Tibial artery (tissue), 4 donors: ENCODE measurements around the gene INTS1.

Experiments
- DNase-seq, 2 donors: peaks; one replicate each; pipeline ENCODE4 v3.0.0-alpha.2; 2019
- H3K27ac ChIP-seq, 2 donors: fragments of 200-600 bp; sonication (generic) in 1 of 2; 1 replicate in 1 of 2; 2 replicates in 1 of 2; pipeline ENCODE4 v1.5.1; 2018 to 2019; ENCODE audit warnings: mild to moderate bottlenecking in 1 of 2
- H3K27me3 ChIP-seq, 2 donors: fragments of 200-600 bp; sonication (generic) in 1 of 2; one replicate each; pipeline versions ENCODE4 v1.5.1 to v1.6.0; 2016 to 2019
- H3K36me3 ChIP-seq, 3 donors: fragments of 200-600 bp; sonication (generic) in 2 of 3; one replicate each; pipeline ENCODE4 v1.5.1; 2016 to 2019; ENCODE audit warnings: mild to moderate bottlenecking in 2 of 3
- H3K4me1 ChIP-seq, 4 donors: fragments of 200-600 bp; sonication (generic) in 2 of 4; 1 replicate in 3 of 4; 2 replicates in 1 of 4; pipeline ENCODE4 v1.5.1; 2016 to 2019
- H3K4me3 ChIP-seq, 2 donors: fragments of 200-600 bp; sonication (generic) in 1 of 2; 1 replicate in 1 of 2; 2 replicates in 1 of 2; pipeline ENCODE4 v1.5.1; 2018 to 2019; ENCODE audit warnings: mild to moderate bottlenecking in 2 of 2
- H3K9me3 ChIP-seq, 3 donors: fragments of 200-600 bp; sonication (generic) in 1 of 3; one replicate each; pipeline ENCODE4 v1.5.1; 2016 to 2019
- intact Hi-C: fragments of 100-400 bp; cut with DNase I; formaldehyde crosslinking; loops from one replicate; pipeline ENCODE4 v1.15.0; 2023; ENCODE audit warnings: low total_unique reads
- TF ChIP-seq, protein P1 (sequence below), 2 experiments: fragments of 200-600 bp in 1 of 2; fragments of 450-650 bp in 1 of 2; IDR thresholded peaks; one replicate each; pipeline ENCODE4 v1.5.1; 2017 to 2019; ENCODE audit warnings: antibody characterized with exemption in 2 of 2, mild to moderate bottlenecking in 1 of 2, moderate library complexity in 1 of 2

INTS1 gene

DNA sequence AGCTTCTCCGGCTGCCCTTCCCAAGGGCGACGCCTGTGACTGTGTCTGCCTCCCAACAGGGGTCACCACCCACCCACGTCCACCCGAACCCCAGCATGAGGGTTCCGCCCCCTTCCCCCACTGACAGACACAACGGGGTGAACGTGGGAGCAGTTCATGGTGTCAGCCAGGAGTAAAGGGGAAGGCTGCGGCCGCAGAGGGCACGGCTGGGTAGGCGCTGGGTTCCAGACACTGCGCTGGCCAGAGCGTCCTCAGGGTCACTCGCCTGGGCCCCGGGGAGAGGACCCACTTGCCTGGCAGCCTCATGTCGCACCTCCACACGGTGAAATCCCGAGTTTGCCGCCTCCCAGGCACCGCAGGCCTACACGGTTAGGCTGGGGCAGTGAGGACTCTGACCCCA, 21.1 kb downstream of the INTS1 start:
- H3K27ac ChIP-seq = no peak overlapping the region
- TF ChIP-seq, protein P1, sequence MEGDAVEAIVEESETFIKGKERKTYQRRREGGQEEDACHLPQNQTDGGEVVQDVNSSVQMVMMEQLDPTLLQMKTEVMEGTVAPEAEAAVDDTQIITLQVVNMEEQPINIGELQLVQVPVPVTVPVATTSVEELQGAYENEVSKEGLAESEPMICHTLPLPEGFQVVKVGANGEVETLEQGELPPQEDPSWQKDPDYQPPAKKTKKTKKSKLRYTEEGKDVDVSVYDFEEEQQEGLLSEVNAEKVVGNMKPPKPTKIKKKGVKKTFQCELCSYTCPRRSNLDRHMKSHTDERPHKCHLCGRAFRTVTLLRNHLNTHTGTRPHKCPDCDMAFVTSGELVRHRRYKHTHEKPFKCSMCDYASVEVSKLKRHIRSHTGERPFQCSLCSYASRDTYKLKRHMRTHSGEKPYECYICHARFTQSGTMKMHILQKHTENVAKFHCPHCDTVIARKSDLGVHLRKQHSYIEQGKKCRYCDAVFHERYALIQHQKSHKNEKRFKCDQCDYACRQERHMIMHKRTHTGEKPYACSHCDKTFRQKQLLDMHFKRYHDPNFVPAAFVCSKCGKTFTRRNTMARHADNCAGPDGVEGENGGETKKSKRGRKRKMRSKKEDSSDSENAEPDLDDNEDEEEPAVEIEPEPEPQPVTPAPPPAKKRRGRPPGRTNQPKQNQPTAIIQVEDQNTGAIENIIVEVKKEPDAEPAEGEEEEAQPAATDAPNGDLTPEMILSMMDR (IDR thresholded peaks at IDR 0.05) = no peak
- H3K4me3 ChIP-seq = no peak overlapping the region
- DNase-seq = no peak
- H3K27me3 ChIP-seq = no peaks in the 10 kb centered on the region
- no peaks in the 10 kb centered on the region for H3K4me1 ChIP-seq
- peaks cover 78 to 100% (median 100%) of the 10 kb centered on the region in 3 donors for H3K36me3 ChIP-seq
- H3K9me3 ChIP-seq = no peaks in the 10 kb centered on the region
- intact Hi-C loops = no loop called here

DNA sequence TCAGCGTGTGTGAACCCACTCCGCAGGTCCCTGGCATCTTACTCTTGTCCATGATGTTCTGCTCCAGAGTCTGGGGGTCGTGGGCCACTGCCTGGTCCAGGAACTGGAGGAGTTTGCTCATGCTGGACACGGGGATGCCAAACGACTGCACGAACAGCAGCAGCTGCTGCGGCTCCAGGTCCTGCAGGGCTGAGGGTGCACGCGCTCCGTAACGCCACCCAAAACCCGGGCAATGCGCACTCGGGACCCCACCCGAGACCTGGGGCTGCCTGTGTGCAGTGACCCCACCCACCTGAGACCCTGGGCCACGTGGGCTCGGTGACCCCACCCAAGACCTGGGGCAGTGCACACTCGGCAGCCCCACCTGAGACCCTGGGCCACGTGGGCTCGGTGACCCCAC, 22.9 kb downstream of the INTS1 start:
- DNase-seq = no peak
- no peak overlapping the region for H3K4me3 ChIP-seq
- H3K27me3 ChIP-seq = no peaks in the 10 kb centered on the region
- H3K27ac ChIP-seq = no peak overlapping the region
- intact Hi-C loops = no loop called here
- no peaks in the 10 kb centered on the region for H3K9me3 ChIP-seq
- H3K36me3 ChIP-seq = peaks cover 73 to 100% (median 100%) of the 10 kb centered on the region in 3 donors
- TF ChIP-seq, protein P1 (IDR thresholded peaks at IDR 0.05) = no peak
- no peaks in the 10 kb centered on the region for H3K4me1 ChIP-seq

DNA sequence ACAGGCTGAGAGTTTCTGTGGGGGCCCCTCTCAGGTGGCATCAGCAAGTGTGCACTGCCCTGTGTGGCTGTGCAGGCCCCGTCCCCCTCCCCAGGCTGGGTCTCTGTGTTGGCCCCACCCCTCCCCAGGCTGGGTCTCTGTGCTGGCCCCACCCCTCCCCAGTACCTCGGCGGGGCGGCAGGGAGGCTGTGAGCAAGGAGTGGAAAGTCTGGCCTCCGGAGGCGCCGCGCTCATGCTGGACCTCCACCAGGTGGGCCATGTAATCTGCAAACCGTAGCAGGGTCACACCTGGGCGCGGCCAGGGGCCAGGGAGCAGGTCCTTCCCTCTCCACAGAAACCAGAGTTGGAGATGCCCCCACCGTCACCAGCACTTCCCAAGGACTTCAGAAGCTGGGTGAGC, 23.5 kb downstream of the INTS1 start:
- no peaks in the 10 kb centered on the region for H3K9me3 ChIP-seq
- intact Hi-C loops = no loop called here
- TF ChIP-seq, protein P1 (IDR thresholded peaks at IDR 0.05) = no peak
- no peaks in the 10 kb centered on the region for H3K27me3 ChIP-seq
- peaks cover 68 to 100% (median 100%) of the 10 kb centered on the region in 3 donors for H3K36me3 ChIP-seq
- no peak overlapping the region for H3K4me3 ChIP-seq
- DNase-seq = no peak
- H3K4me1 ChIP-seq = no peaks in the 10 kb centered on the region
- no peak overlapping the region for H3K27ac ChIP-seq

DNA sequence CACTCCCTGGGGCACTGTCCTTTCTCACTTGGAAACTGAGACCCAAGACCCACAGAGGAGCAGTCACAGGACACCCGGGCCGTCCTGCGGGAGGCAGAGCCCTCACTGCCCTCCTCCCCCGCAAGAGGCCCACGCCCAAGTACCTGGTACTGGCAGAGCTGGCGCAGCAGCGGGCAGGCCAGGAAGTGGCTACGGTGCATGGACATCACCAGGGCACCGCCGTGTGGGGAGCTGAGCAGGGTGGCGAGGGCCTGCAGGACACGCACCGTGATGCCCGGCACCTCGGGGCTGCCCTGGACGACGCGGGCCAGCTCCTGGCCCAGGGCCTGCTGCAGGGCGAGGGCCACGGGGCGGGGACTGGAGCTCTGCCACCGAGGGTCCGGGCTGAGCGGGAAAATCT, 24.9 kb downstream of the INTS1 start:
- DNase-seq = no peak
- TF ChIP-seq, protein P1 (IDR thresholded peaks at IDR 0.05) = no peak
- intact Hi-C loops = loop anchor here (5.0 kb wide), 1 partner anchor 257 kb away; no protein-coding TSS in a partner anchor
- no peaks in the 10 kb centered on the region for H3K9me3 ChIP-seq
- H3K27ac ChIP-seq = no peak overlapping the region
- no peaks in the 10 kb centered on the region for H3K27me3 ChIP-seq
- no peak overlapping the region for H3K4me3 ChIP-seq
- no peaks in the 10 kb centered on the region for H3K4me1 ChIP-seq
- peaks cover 56 to 100% (median 89%) of the 10 kb centered on the region in 3 donors for H3K36me3 ChIP-seq

DNA sequence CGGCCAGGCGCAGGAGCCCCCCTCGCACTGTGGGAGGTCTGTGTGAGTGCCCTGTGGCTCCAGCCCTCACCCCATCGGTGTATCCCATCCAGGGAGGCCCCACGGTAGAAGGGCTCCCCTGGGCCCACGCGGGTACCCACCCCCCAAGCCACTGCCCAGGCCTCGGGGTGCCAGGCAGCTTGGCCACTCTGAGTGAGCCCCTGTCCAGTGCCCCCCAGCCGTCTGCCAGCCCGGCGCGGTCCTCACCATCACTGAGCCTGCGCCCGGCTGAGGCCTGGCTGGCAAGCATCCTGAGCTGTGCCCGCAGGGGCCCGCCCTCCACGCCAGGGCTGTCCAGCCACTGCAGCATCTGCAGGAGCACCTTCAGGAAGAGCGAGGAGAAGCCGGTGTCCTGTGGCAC, 25.7 kb downstream of the INTS1 start:
- DNase-seq = no peak
- no peaks in the 10 kb centered on the region for H3K9me3 ChIP-seq
- no peak overlapping the region for H3K27ac ChIP-seq
- H3K4me1 ChIP-seq = no peaks in the 10 kb centered on the region
- H3K27me3 ChIP-seq = no peaks in the 10 kb centered on the region
- intact Hi-C loops = loop anchor here (5.0 kb wide), 1 partner anchor 256 kb away; no protein-coding TSS in a partner anchor
- TF ChIP-seq, protein P1 (IDR thresholded peaks at IDR 0.05) = no peak
- H3K36me3 ChIP-seq = peaks cover 51 to 98% (median 85%) of the 10 kb centered on the region in 3 donors
- no peak overlapping the region for H3K4me3 ChIP-seq

DNA sequence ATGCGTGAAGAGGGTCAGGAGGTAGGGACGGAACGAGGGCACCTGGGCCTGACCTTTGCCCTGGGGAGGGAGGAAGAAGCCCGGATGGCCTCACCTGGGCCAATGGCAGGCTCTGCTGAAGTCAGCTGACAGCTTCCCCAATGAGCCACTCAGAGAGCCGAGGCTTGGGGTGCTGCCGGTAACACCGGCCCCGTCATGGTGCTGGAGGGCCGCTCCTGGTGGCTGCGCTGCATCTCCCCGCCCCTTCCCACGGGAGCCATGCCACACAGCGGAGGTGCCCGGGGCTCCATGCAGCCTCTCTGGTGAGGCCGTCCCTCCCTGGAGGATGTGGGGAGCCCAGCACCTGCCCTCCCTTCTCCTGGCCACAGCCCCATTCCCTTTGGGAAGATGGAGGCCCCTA, 27.3 kb downstream of the INTS1 start:
- H3K9me3 ChIP-seq = no peaks in the 10 kb centered on the region
- TF ChIP-seq, protein P1 (IDR thresholded peaks at IDR 0.05) = no peak
- H3K27me3 ChIP-seq = no peaks in the 10 kb centered on the region
- no peak for DNase-seq
- peaks cover 52 to 98% (median 85%) of the 10 kb centered on the region in 3 donors for H3K36me3 ChIP-seq
- no peak overlapping the region for H3K27ac ChIP-seq
- H3K4me3 ChIP-seq = no peak overlapping the region
- no peaks in the 10 kb centered on the region for H3K4me1 ChIP-seq
- intact Hi-C loops = loop anchor here (5.0 kb wide), 1 partner anchor 255 kb away; no protein-coding TSS in a partner anchor
